Liver (tissue), 9 donors: Measurements from ENCODE around the gene C19orf53. TPM values are rescaled to one million over a fixed set of nuclear protein-coding genes. Genes with fewer than 3 reads are reported as not detected.

Experiments used
- DNase-seq: peaks from one replicate; pipeline ENCODE4 v3.0.0-alpha.2; 2017; ENCODE audit warnings: low spot score
- H3K27ac ChIP-seq, 2 donors: one replicate each; pipeline ENCODE4 v1.7.0; 2013; ENCODE audit warnings: inconsistent platforms in 2 of 2, low read length in 2 of 2, control low read depth in 1 of 2, low read depth in 1 of 2, mild to moderate bottlenecking in 1 of 2
- H3K27me3 ChIP-seq, 4 donors: one replicate each; pipeline versions ENCODE4 v1.6.1 to v1.7.0; 2013; ENCODE audit warnings: low read length in 3 of 4, inconsistent platforms in 1 of 4, mild to moderate bottlenecking in 1 of 4, moderate library complexity in 1 of 4; ENCODE audit not compliant: control insufficient read depth in 4 of 4, insufficient read depth in 4 of 4
- H3K36me3 ChIP-seq, 4 donors: one replicate each; pipeline versions ENCODE4 v1.6.1 to v1.7.0; 2013; ENCODE audit warnings: low read length in 3 of 4, mild to moderate bottlenecking in 3 of 4, low read depth in 1 of 4, moderate library complexity in 1 of 4; ENCODE audit not compliant: control insufficient read depth in 4 of 4, insufficient read depth in 3 of 4
- H3K4me1 ChIP-seq, 4 donors: one replicate each; pipeline versions ENCODE4 v1.6.1 to v1.7.0; 2013; ENCODE audit warnings: low read length in 3 of 4, mild to moderate bottlenecking in 3 of 4, moderate library complexity in 1 of 4; ENCODE audit not compliant: control insufficient read depth in 4 of 4, insufficient read depth in 4 of 4
- H3K4me3 ChIP-seq, 3 donors: one replicate each; pipeline versions ENCODE4 v1.6.1 to v1.7.0; 2013; ENCODE audit warnings: low read length in 3 of 3, control low read depth in 1 of 3, low read depth in 1 of 3, mild to moderate bottlenecking in 1 of 3
- H3K9ac ChIP-seq, 2 donors: one replicate each; pipeline ENCODE4 v1.7.0; 2013; ENCODE audit warnings: low read length in 2 of 2, mild to moderate bottlenecking in 2 of 2, moderate library complexity in 2 of 2, control low read depth in 1 of 2, low read depth in 1 of 2
- H3K9me3 ChIP-seq, 4 donors: one replicate each; pipeline versions ENCODE4 v1.6.1 to v1.7.0; 2013; ENCODE audit warnings: low read length in 3 of 4; ENCODE audit not compliant: control insufficient read depth in 4 of 4
- EGR1 ChIP-seq, 2 donors: IDR thresholded peaks; 2 replicates each; pipeline ENCODE4 v1.6.1; 2016 to 2018; ENCODE audit warnings: antibody characterized with exemption in 2 of 2, low read depth in 2 of 2
- FOXA1 ChIP-seq: IDR thresholded peaks from 2 replicates; pipeline ENCODE4 v1.6.1; 2016; ENCODE audit warnings: antibody characterized with exemption
- FOXA2 ChIP-seq: IDR thresholded peaks from 2 replicates; pipeline ENCODE4 v1.6.1; 2016; ENCODE audit warnings: antibody characterized with exemption
- GABPA ChIP-seq, 2 donors: IDR thresholded peaks in 1 of 2; conservative IDR thresholded peaks in 1 of 2; 2 replicates each; pipeline ENCODE4 v1.6.1; 2016; ENCODE audit warnings: antibody characterized with exemption in 2 of 2, mild to moderate bottlenecking in 1 of 2, moderate library complexity in 1 of 2
- HNF4A ChIP-seq, 2 donors: conservative IDR thresholded peaks; 2 replicates each; pipeline ENCODE4 v1.6.1; 2016; ENCODE audit warnings: antibody characterized with exemption in 2 of 2, mild to moderate bottlenecking in 2 of 2
- HNF4G ChIP-seq: IDR thresholded peaks from 2 replicates; pipeline ENCODE4 v1.6.1; 2016; ENCODE audit warnings: antibody characterized with exemption
- JUND ChIP-seq, 2 donors: IDR thresholded peaks; 2 replicates each; pipeline ENCODE4 v1.6.1; 2016; ENCODE audit warnings: antibody characterized with exemption in 2 of 2
- NR2F2 ChIP-seq: IDR thresholded peaks from 2 replicates; pipeline ENCODE4 v1.6.1; 2016; ENCODE audit warnings: antibody characterized with exemption
- RAD21 ChIP-seq, 2 donors: IDR thresholded peaks; 2 replicates each; pipeline ENCODE4 v1.6.1; 2016; ENCODE audit warnings: antibody characterized with exemption in 2 of 2, mild to moderate bottlenecking in 2 of 2
- RXRA ChIP-seq, 2 donors: IDR thresholded peaks; 2 replicates each; pipeline ENCODE4 v1.6.1; 2017 to 2018; ENCODE audit warnings: antibody characterized with exemption in 2 of 2, mild to moderate bottlenecking in 1 of 2
- SP1 ChIP-seq: IDR thresholded peaks from 2 replicates; pipeline ENCODE4 v1.6.1; 2018; ENCODE audit warnings: antibody characterized with exemption, mild to moderate bottlenecking
- TAF1 ChIP-seq: conservative IDR thresholded peaks from 2 replicates; pipeline ENCODE4 v1.6.1; 2016; ENCODE audit warnings: antibody characterized with exemption, mild to moderate bottlenecking
- YY1 ChIP-seq: IDR thresholded peaks from 2 replicates; pipeline ENCODE4 v1.6.1; 2016; ENCODE audit warnings: antibody characterized with exemption, mild to moderate bottlenecking
- WGBS: extraction: QIAGEN DNeasy Blood & Tissue Kit; methylation state at CpG from one replicate; pipeline ENCODE4 v1.1.7; 2013; 5-methylcytosine and 5-hydroxymethylcytosine counted together
- polyA plus RNA-seq, 2 donors: library from polyadenylated mRNA; stranded (reverse) in 1 of 2; unstranded in 1 of 2; fragments of 200-250 nt in 1 of 2; fragments of >200 nt in 1 of 2; fragmentation: Nextera tagmentation in 1 of 2; extraction: Ambion mirVana in 1 of 2; gene quantifications; one replicate each; pipeline versions ENCODE4 v1.2.1 to v1.2.3, GENCODE V29; 2013 to 2015
- total RNA-seq, 2 donors: library from RNA; depleted of rRNA; stranded (reverse); fragments of >200 nt; gene quantifications; one replicate each; pipeline ENCODE4 v1.2.3, GENCODE V29; 2014
- TF ChIP-seq, protein P1 (sequence below): fragments of 150-350 bp; IDR thresholded peaks from 2 replicates; pipeline ENCODE4 v1.5.1; 2017; ENCODE audit warnings: improper control_type of control experiment, low read depth, low read length; ENCODE audit not compliant: missing input control
- TF ChIP-seq, protein P2 (sequence below): IDR thresholded peaks from 2 replicates; pipeline ENCODE4 v1.6.1; 2016; ENCODE audit warnings: antibody characterized with exemption
- donor health status: healthy.
- donor health status: healthy.
- donor health status: healthy.
- donor health status: healthy.
- donor health status: healthy.

C19orf53 gene
- total and polyA plus RNA-seq, 4 donors, result 18.5 to 88.5 (median 59.5) TPM

DNA sequence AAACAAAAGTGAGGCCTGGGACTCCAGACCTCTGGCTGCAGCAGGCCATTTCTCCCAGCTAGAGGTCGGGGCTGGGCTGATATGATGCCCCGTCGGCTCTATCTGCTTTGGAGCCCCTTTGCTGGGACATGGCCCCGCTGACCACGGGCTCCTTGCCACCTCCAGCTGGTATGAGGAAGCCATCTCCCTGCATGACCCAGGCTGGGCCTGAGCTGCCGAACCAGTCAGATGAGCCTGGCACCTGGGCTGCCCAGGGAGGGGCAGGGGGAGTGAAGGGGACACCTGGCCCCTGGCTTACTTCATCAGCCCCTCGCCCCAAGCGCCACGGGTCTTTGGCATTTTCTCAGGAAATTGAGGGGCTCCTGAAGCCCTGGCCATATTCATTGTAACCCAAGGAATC is 28.8 kb downstream of the C19orf53 start:
- H3K27ac ChIP-seq, result no peak overlapping the region

DNA sequence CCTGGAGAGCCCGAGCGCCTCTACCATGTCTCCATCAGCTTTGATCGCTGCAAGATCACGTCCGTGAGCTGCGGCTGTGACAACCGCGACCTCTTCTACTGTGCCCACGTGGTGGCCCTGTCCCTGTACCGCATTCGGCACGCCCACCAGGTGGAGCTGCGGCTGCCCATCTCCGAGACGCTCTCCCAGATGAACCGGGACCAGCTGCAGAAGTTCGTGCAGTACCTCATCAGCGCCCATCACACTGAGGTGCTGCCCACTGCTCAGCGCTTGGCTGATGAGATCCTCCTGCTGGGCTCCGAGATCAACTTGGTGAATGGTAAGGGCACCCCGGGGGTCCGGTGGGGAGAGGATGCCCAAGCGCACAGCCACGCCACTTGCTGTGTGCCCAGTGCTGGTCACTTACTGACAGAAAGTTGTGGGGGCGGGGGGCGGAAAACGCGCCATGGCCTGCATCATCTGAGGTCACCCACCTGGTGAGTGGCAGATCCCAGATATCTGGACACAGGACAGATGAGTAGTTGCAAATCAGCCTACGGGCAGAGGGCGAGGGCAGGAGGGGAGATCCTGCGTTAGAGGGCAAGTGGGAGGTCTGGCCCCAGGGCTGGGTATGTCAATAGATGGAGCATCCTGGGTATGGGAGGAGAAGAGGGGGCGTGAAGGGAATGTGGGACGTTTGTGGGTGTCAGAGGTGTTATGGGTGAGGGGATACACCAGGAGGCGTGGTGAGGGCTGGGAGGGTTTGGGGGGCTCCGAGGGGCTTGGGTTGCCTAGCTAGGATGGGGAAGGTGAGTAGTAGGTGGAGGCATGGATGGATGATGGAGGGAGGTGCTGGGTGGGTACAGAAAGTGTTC is 30.8 kb downstream of the C19orf53 start:
- Histone ChIP-seq H3K27ac (no peak overlapping the region), H3K9ac (no peak overlapping the region), H3K27me3 (no peaks in the 10 kb centered on the region), H3K9me3 (no peaks in the 10 kb centered on the region), H3K36me3 (peaks cover 0 to 3% (median 0%) of the 10 kb centered on the region in 4 donors), H3K4me3 (no peak overlapping the region), H3K4me1 (no peaks in the 10 kb centered on the region)
- no peak for DNase-seq
- TF ChIP-seq RAD21 (IDR thresholded peaks at IDR 0.05), result peak in 1 of 2 donors; percentile 59
- TF ChIP-seq HNF4A (conservative IDR thresholded peaks at IDR 0.05), result no peak
- TF ChIP-seq, protein P1, sequence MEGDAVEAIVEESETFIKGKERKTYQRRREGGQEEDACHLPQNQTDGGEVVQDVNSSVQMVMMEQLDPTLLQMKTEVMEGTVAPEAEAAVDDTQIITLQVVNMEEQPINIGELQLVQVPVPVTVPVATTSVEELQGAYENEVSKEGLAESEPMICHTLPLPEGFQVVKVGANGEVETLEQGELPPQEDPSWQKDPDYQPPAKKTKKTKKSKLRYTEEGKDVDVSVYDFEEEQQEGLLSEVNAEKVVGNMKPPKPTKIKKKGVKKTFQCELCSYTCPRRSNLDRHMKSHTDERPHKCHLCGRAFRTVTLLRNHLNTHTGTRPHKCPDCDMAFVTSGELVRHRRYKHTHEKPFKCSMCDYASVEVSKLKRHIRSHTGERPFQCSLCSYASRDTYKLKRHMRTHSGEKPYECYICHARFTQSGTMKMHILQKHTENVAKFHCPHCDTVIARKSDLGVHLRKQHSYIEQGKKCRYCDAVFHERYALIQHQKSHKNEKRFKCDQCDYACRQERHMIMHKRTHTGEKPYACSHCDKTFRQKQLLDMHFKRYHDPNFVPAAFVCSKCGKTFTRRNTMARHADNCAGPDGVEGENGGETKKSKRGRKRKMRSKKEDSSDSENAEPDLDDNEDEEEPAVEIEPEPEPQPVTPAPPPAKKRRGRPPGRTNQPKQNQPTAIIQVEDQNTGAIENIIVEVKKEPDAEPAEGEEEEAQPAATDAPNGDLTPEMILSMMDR, result peak; percentile 20
- 87% methylated on average over 35 of the region's 35 CpGs for WGBS

More for the DNA sequence above, 28.8 kb downstream of the C19orf53 start:
- no peaks in the 10 kb centered on the region for H3K36me3 ChIP-seq
- H3K27me3 ChIP-seq, result no peaks in the 10 kb centered on the region
- H3K9me3 ChIP-seq, result no peaks in the 10 kb centered on the region
- no peak for TF ChIP-seq TAF1
- 82% methylated on average over 9 of the region's 9 CpGs for WGBS
- H3K9ac ChIP-seq, result no peak overlapping the region
- H3K4me1 ChIP-seq, result no peaks in the 10 kb centered on the region
- no peak for DNase-seq
- H3K4me3 ChIP-seq, result no peak overlapping the region

GRCh38 chr19:13806728-13807127 is 32.5 kb downstream of the C19orf53 start:
- H3K36me3 ChIP-seq, result peaks cover 0 to 3% (median 0%) of the 10 kb centered on the region in 4 donors

GRCh38 chr19:13807421-13808021 is 33.3 kb downstream of the C19orf53 start:
- H3K4me1 ChIP-seq, result no peaks in the 10 kb centered on the region
- DNase-seq, result no peak
- 97% methylated on average over 3 of the region's 3 CpGs for WGBS
- no peak overlapping the region for H3K4me3 ChIP-seq
- H3K27me3 ChIP-seq, result no peaks in the 10 kb centered on the region
- TF ChIP-seq FOXA1 (no peak), HNF4G (no peak)
- TF ChIP-seq, protein P1, result no peak
- TF ChIP-seq, protein P2, sequence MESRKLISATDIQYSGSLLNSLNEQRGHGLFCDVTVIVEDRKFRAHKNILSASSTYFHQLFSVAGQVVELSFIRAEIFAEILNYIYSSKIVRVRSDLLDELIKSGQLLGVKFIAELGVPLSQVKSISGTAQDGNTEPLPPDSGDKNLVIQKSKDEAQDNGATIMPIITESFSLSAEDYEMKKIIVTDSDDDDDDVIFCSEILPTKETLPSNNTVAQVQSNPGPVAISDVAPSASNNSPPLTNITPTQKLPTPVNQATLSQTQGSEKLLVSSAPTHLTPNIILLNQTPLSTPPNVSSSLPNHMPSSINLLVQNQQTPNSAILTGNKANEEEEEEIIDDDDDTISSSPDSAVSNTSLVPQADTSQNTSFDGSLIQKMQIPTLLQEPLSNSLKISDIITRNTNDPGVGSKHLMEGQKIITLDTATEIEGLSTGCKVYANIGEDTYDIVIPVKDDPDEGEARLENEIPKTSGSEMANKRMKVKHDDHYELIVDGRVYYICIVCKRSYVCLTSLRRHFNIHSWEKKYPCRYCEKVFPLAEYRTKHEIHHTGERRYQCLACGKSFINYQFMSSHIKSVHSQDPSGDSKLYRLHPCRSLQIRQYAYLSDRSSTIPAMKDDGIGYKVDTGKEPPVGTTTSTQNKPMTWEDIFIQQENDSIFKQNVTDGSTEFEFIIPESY, result no peak
- H3K27ac ChIP-seq, result no peak overlapping the region
- H3K36me3 ChIP-seq, result peaks cover 0 to 3% (median 0%) of the 10 kb centered on the region in 4 donors
- H3K9ac ChIP-seq, result no peak overlapping the region
- no peaks in the 10 kb centered on the region for H3K9me3 ChIP-seq

More at GRCh38 chr19:13806728-13807127, 32.5 kb downstream of the C19orf53 start:
- H3K4me3 ChIP-seq, result no peak overlapping the region
- no peak for DNase-seq
- H3K9me3 ChIP-seq, result no peaks in the 10 kb centered on the region
- whole genome bisulfite sequencing, result 96% methylated on average over 3 of the region's 3 CpGs
- H3K4me1 ChIP-seq, result no peaks in the 10 kb centered on the region
- no peak overlapping the region for H3K9ac ChIP-seq
- H3K27ac ChIP-seq, result no peak overlapping the region
- no peaks in the 10 kb centered on the region for H3K27me3 ChIP-seq
- TF ChIP-seq HNF4A (conservative IDR thresholded peaks at IDR 0.05), result no peak
- TF ChIP-seq FOXA2, result no peak
- no peak for TF ChIP-seq SP1
- no peak for TF ChIP-seq RXRA (IDR thresholded peaks at IDR 0.05)
- no peak for TF ChIP-seq FOXA1
- TF ChIP-seq JUND (IDR thresholded peaks at IDR 0.05), result no peak
- TF ChIP-seq GABPA (IDR thresholded peaks at IDR 0.05 in 1 of 2, conservative IDR thresholded peaks at IDR 0.05 in 1 of 2), result no peak
- no peak for TF ChIP-seq YY1
- TF ChIP-seq EGR1 (IDR thresholded peaks at IDR 0.05; ENCODE audit: low read depth in 2 of 2), result no peak
- no peak for TF ChIP-seq NR2F2
